Islet precursor cell (in vitro differentiated cells): ENCODE data around the gene PBX1.

Experiments
- DNase-seq: peaks from one replicate; pipeline ENCODE4 v3.0.0-alpha.2; 2018

PBX1 gene

GRCh38 chr1:164622068-164622845, 63.3 kb downstream of the PBX1 start:
- DNase-seq: no peak

GRCh38 chr1:164623805-164624204, 64.8 kb downstream of the PBX1 start:
- no peak for DNase-seq

- DNase-seq: no peak
Measured at GRCh38 chr1:164624400-164624799, 65.4 kb downstream of the PBX1 start.

GRCh38 chr1:164625004-164625617, 66.1 kb downstream of the PBX1 start:
- DNase-seq: no peak

- no peak for DNase-seq
Measured at GRCh38 chr1:164628772-164629171, 69.8 kb downstream of the PBX1 start.

- DNase-seq: no peak
Measured at GRCh38 chr1:164629971-164630370, 71.0 kb downstream of the PBX1 start.

GRCh38 chr1:164630626-164631396, 71.8 kb downstream of the PBX1 start:
- DNase-seq: no peak

- no peak for DNase-seq
Measured at GRCh38 chr1:164631751-164632150, 72.8 kb downstream of the PBX1 start.

GRCh38 chr1:164633997-164634396, 75.0 kb downstream of the PBX1 start:
- no peak for DNase-seq

GRCh38 chr1:164635059-164635802, 76.2 kb downstream of the PBX1 start:
- DNase-seq: no peak

- no peak for DNase-seq
Measured at GRCh38 chr1:164635803-164636731, 77.1 kb downstream of the PBX1 start.

GRCh38 chr1:164636757-164637156, 77.8 kb downstream of the PBX1 start:
- no peak for DNase-seq

- peak; percentile 82 for DNase-seq
Measured at GRCh38 chr1:164637461-164638375, 78.7 kb downstream of the PBX1 start.

GRCh38 chr1:164638492-164639202, 79.7 kb downstream of the PBX1 start:
- no peak for DNase-seq

GRCh38 chr1:164640686-164641352, 81.8 kb downstream of the PBX1 start:
- DNase-seq: no peak

GRCh38 chr1:164641353-164641730, 82.4 kb downstream of the PBX1 start:
- DNase-seq: peak; percentile 71

GRCh38 chr1:164643018-164643417, 84.0 kb downstream of the PBX1 start:
- DNase-seq: no peak

GRCh38 chr1:164644268-164644667, 85.3 kb downstream of the PBX1 start:
- DNase-seq: no peak
